ENCODE data around the gene SPEM1.

The SPEM1 gene

DNA sequence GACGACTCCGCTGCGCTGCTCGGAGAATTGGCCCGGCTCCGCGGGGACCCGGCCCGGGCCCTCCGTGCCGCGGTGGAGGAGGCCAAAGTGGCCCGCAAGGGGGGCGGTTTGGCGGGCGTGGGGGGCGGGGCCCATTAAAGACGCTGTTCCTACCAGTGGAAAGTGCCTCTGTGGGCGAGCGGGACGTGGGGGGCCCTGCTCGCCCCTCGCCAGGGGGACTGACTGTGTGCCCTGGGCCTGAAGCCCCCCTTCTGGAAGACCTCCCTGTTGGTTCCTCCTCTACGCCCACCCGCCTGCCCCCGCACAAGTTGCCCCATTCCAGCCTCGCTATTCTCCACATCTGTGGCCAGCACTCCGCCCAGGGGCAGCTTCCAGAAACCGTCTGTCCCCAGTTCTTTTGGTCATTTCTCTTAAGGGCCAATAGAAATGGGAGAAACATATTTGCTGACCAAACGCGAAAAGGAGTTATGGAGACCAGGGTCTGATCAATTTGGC, 17.3 kb downstream of the SPEM1 start:
- TF ChIP-seq GATA3 (IDR thresholded peaks at IDR 0.05; ENCODE audit: low read depth, low read length) (no peak), GATA2 (IDR thresholded peaks at IDR 0.05; ENCODE audit: low read depth, low read length) (no peak)

DNA sequence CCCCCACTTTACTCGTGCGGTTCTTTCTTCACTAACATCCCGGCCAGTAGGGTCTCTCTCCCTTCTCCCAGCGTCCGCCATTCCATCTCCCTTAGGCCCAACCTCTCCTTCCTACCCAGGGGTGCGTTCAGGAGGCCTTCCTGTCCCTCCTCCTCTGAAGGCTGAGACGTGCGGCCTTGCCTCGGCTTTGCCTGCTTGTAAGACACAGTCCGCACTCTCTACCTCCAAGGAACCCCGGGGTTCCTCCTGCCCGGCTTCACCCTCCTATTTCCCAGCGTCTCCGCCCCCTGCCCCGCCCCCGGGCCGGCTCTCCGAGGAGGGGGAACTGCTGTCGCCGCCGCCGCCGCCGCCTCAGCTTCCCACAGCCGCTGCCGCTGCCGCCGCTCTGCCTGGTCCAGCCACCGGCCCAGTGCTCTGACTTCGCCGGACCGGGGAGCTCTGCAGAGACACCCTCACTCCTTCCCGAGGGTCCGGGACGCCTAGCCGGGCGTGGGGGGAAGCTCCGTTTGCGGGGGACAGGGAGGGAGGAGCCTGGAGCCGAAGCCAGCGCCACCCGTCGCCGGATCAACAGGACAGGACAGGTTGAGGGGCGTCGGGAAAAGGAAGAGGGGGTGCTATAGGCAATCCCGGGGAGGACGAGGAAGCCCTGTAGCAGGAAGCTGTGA, 18.0 kb downstream of the SPEM1 start:
- TF ChIP-seq GATA3 (IDR thresholded peaks at IDR 0.05; ENCODE audit: low read depth, low read length) (no peak), GATA2 (IDR thresholded peaks at IDR 0.05; ENCODE audit: low read depth, low read length) (no peak)

DNA sequence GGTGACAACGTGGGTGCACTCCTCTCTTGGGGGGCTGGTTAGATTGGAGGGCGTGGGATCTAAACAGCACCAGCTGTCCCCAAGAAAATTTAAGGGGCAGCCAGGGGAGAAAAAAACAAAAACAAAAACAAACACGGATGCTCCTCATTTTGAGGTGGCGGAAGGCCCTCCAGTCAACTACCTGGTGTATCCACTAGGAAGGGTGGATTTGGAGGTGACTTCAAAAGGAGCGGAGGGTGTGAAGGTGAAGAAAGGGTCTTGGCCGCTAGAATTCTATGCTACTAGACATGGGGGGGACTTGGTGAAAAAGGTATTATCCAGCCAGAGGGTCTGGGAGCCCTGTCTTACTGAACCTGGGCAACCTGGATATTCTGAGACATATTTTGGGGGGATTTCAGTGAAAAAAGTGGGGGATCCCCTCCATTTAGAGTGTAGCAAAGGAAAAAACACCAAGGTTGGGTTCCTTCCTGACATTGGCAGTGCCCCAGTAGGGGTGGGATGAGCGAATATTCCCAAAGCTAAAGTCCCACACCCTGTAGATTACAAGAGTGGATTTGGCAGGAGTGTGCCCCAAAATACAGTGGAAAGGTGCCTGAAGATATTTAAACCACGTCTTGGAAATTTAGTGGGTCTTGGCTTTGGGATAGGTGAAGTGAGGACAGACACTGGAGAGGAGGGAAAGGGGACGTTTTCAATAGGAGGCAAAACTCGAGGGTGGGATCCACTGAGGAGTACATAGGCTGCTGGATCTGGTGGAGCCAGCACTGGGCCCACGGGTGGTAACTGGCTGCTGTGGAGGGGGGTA, 18.7 kb downstream of the SPEM1 start:
- TF ChIP-seq GATA3 (IDR thresholded peaks at IDR 0.05; ENCODE audit: low read depth, low read length) (no peak), GATA2 (IDR thresholded peaks at IDR 0.05; ENCODE audit: low read depth, low read length) (no peak)

DNA sequence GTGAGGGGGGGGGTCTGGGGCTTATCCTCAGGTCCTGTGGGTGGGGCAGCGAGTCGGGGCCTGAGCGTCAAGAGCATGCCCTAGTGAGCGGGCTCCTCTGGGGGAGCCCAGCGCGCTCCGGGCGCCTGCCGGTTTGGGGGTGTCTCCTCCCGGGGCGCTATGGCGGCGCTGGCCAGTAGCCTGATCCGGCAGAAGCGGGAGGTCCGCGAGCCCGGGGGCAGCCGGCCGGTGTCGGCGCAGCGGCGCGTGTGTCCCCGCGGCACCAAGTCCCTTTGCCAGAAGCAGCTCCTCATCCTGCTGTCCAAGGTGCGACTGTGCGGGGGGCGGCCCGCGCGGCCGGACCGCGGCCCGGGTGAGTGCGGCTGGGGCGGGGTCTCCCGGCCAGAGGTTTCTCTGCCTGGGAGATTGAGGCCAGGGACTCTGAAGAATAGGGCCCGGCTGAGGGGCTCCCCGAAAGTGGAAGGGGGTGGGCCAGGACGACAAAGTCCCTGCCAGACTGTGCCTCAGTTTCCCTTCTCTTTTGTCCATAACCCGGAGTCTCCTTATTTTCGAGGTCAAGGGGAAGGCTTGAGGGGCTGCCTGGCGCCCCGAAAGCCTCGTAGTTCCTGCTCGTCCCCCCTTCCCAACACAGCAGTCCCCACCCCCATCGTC, 19.5 kb downstream of the SPEM1 start, which contains the start of gene FGF11:
Gene FGF11 (plus strand): TSS at position 51 of the 651 bp plus-strand sequence. CDS start 109 bp downstream, at position 160.
- TF ChIP-seq GATA3 (IDR thresholded peaks at IDR 0.05; ENCODE audit: low read depth, low read length) (no peak), GATA2 (IDR thresholded peaks at IDR 0.05; ENCODE audit: low read depth, low read length) (no peak)

DNA sequence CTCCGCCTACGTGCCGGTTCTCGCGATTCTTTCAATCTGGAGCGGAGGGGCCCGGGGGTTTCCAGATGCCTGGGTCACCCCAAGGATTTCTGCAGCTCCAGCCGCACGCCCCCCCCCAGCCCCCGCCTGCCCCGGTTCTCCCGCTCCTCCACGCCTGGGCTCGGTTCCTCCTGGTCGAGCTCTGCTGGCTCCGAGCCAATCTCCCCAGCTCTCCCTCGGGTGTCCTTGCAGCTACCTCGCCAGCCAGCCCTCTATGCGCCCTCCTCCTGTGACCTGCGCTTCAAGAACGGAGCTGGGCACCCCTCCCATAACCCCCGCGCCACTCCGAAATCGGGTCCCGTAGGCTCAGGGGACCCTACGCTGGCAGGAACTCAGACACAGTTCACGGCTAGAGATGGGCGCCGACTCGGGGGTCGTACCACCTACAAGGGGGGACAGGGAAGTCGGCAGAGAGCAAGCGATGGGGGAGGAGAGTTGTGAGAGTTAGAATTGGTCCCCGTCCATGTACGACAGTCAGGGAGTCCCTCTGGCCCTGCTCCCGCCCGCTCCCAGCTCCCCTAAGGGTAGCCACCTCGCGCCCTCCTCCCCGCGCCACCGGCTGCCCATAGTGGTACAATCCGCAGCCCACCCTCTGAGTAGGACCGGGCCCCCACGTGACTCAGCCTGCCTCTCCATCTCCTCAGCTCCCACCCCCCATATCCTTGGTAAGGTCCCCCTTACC, 20.1 kb downstream of the SPEM1 start:
- TF ChIP-seq GATA2 (IDR thresholded peaks at IDR 0.05; ENCODE audit: low read depth, low read length) (no peak), GATA3 (IDR thresholded peaks at IDR 0.05; ENCODE audit: low read depth, low read length) (no peak)

DNA sequence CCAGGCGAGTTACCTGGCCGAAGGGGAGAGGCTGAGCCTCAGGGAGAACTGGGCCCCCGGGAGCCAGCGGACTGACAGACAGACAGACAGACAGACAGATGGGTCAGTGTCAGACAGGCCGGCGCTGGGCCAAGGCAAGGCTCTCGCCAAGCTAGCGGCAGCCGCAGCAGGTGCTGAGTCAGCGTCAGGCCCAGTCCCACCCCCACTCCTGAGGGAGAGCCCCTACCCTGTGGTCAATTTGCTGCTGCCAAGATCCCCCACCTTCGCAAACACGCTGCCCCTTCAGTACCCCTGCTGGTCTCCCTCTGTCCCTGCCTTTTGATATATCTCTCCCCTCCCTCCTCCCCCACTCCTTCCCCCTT, 20.7 kb downstream of the SPEM1 start:
- no peak for TF ChIP-seq GATA2 (IDR thresholded peaks at IDR 0.05; ENCODE audit: low read depth, low read length)

DNA sequence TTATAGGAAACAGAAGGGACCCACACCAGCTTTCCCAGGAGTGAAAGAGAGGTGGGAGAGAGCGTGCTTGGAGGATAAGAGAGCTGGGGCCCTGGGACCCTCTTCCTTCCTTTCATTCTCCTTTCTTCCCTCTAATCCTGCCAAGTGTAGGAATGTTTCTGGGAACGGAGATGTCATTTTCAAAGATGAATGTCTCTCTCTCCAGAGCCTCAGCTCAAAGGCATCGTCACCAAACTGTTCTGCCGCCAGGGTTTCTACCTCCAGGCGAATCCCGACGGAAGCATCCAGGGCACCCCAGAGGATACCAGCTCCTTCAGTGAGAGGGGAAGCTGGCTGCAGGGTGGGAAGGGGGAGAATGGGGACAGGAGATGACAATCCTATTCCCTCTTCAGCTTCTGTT, 21.1 kb downstream of the SPEM1 start:
- TF ChIP-seq GATA3 (IDR thresholded peaks at IDR 0.05; ENCODE audit: low read depth, low read length) (no peak), GATA2 (IDR thresholded peaks at IDR 0.05; ENCODE audit: low read depth, low read length) (no peak)

DNA sequence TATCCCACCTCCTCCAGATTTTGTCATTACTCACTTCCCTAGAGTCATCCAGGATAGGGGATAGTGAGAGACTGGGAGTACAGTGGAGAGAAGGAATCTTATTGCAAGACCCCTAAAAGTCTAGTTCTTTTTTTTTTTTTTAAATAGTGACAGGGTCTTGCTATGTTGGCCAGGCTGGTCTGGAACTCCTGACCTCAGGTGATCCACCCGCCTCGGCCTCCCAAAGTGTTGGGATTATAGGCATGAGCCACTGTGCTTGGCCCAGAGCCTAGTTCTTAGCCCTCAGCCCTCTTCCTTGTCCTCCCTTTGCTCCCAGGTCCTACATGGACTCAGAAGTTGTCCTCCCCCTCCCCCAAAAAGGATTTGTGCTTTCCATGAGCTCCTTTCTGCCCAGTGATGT, 22.0 kb downstream of the SPEM1 start:
- no peak for TF ChIP-seq GATA3 (IDR thresholded peaks at IDR 0.05; ENCODE audit: low read depth, low read length)
- no peak for TF ChIP-seq GATA2 (IDR thresholded peaks at IDR 0.05; ENCODE audit: low read depth, low read length)

DNA sequence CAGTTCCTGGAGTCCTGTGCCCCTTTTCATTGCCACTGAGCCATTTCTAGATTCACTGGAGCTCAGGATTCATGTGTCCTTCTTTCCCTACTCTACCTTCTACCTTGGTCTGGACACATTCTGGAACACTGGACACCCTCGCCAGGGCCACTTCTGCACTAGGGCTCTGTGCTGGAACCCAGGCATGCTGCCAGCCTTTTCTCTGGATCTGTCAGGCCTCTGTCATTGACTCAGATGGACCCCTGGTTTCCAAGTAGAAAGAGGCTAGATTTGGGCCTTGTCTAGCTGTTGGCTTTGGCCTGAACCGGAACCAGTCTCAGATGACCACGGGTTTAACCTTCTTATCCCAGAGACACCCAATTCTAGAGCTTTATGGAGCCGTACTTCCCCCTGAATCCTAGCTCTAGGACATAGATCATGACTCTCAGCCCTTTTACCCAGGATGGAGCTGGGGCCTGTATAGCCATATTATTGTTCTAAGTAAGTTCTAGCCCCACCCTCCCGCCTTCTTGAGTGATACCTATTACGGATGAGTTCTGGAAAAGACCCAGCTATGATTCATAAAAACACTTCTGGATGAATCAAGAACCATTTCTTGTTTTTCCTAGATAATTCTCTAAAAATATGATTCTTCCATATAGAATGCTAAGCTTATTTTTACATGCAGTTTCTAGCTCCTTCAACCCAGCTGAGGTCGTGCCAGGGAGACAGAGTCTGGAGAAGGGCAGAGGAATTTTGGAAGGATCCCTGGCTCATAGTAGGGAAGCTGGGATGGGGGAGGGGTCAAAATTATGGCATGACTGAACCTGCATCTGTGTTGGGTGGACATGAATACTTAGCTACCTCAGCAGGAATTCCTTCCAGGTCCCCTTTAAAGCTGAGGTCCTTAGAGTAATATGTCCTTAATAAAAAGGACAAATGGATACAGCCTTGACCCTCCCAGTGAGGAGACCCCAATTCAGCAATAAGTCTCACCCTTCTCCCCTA, 23.7 kb downstream of the SPEM1 start:
- no peak for TF ChIP-seq GATA2 (IDR thresholded peaks at IDR 0.05; ENCODE audit: low read depth, low read length)
- TF ChIP-seq GATA3 (IDR thresholded peaks at IDR 0.05; ENCODE audit: low read depth, low read length), result no peak

DNA sequence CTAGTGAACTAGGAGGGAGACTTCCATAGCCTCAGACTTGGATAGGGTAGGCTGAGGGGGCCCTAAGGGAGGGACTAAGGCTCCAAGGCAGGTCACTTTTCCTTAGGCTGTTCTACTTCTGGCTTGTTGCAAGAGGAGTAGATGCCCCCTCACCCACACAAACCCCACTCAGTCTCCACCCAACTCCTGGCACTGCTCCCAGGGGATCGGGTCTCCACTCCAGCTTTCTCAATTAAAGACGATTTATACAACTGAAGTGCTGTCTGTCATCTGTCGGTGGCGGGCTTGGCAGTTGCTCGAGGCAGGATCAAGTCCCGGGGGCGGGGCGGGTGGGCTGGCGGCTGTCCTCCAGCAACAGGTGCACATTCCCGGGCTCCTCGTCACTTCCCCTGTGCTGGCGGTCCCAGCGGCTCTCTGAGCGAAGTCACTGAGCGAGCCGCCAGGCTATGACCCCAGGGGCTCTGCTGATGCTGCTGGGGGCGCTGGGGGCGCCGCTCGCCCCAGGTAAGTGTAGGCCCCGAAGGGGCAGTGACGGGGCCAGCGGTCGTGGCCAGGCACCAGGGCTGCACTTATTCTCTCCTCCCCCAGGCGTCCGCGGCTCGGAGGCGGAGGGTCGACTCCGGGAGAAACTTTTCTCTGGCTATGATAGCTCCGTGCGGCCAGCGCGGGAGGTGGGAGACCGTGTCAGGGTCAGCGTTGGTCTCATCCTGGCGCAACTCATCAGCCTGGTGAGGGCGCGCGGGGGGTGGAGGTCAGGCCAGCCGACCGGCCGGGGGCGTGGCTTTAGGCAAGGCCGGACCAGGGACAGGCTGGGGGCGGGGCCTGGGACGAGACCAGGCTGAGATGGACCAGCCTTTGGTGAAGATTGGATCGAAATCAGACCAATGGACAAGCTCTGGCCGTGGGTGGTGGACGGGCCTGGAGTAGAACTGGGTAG, 24.8 kb downstream of the SPEM1 start, which contains the start of gene CHRNB1:
Gene CHRNB1 (plus strand): TSS at position 380 of the 937 bp plus-strand sequence. CDS start 67 bp downstream, at position 447.
- TF ChIP-seq GATA2 (IDR thresholded peaks at IDR 0.05; ENCODE audit: low read depth, low read length) (no peak), GATA3 (IDR thresholded peaks at IDR 0.05; ENCODE audit: low read depth, low read length) (no peak)

DNA sequence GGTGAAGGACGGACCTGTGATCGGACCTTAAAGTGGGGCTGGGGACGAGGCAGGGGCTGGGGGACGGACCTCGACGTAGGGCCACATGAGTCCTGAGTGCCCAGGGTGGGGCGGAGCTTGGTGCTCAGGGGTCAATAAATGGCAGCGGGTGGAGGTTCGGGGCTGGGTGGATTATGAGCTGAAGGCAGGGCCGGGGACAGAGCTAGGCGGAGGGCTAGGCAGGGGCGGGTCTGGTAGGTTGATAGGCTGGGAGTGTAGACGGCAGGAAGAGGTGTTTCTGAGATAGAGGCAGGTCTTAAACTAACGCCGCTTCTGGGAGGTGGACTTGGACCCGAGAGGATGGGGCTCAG, 25.5 kb downstream of the SPEM1 start:
- no peak for TF ChIP-seq GATA3 (IDR thresholded peaks at IDR 0.05; ENCODE audit: low read depth, low read length)
- no peak for TF ChIP-seq GATA2 (IDR thresholded peaks at IDR 0.05; ENCODE audit: low read depth, low read length)

DNA sequence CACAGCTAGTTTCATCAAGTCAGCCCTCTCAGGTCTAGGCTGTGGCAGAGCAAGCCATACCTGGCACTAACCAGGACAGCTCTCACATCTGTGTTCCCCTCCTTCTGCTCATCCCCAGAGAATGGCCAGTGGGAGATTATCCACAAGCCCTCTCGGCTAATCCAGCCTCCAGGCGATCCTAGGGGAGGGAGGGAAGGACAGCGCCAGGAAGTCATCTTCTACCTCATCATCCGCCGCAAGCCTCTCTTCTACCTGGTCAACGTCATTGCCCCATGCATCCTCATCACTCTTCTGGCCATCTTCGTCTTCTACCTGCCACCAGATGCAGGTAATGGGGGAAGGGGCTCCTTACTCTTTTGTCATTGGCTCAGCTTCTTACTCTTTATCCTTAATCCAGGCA, 28.3 kb downstream of the SPEM1 start:
- no peak for TF ChIP-seq GATA3 (IDR thresholded peaks at IDR 0.05; ENCODE audit: low read depth, low read length)
- no peak for TF ChIP-seq GATA2 (IDR thresholded peaks at IDR 0.05; ENCODE audit: low read depth, low read length)

All from SH-SY5Y (cell line).